Measurements from ENCODE around the gene GMNC.

The GMNC gene

DNA sequence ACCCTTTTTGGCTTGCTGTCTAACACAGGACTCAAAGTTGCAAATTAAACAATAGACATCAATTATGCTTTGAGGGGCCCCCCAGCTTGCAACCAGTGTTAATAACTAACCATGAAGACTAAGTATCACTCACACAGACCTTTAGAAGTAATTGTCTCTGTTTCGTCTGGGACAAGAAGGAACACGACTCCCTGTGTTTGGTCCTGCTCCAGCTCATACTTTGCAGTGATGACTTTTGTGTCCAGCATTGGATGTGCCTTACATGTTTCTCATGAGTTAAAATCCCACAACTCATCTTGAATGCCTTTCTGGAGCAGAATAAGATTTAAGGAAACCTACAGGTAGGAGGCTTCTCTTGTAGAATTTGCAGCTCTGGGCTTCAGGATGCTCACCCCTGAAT lies 53.1 kb downstream of the GMNC start:
- Histone ChIP-seq H3K23ac (ENCODE audit: low read length) (no peak overlapping the region), H4K8ac (ENCODE audit: low read depth, low read length) (no peak overlapping the region), H3K79me1 (ENCODE audit: low read length) (no peaks in the 10 kb centered on the region), H3K18ac (ENCODE audit: low read length) (no peak overlapping the region), H3K9me3 (ENCODE audit: insufficient read depth, low read depth, low read length) (no peaks in the 10 kb centered on the region), H4K12ac (ENCODE audit: low read depth, low read length) (no peak overlapping the region), H3K27me3 (ENCODE audit: insufficient read depth, low read length) (no peaks in the 10 kb centered on the region), H4K91ac (ENCODE audit: low read depth, low read length) (no peak overlapping the region), H2AK5ac (ENCODE audit: low read length) (no peak overlapping the region), H3K4me2 (ENCODE audit: low read length) (no peak overlapping the region), H3K9ac (ENCODE audit: low read length) (no peak overlapping the region), H3K79me2 (ENCODE audit: control insufficient read depth, insufficient read depth, low read length, poor library complexity) (no peaks in the 10 kb centered on the region), H3K27ac (ENCODE audit: low read depth, low read length) (no peak overlapping the region), H2BK5ac (ENCODE audit: low read depth, low read length, poor library complexity) (no peak overlapping the region), H2AFZ (ENCODE audit: insufficient read depth, low read length, poor library complexity) (no peak overlapping the region), H3K4me3 (ENCODE audit: low read depth, low read length) (no peak overlapping the region), H2BK12ac (ENCODE audit: low read length) (no peak overlapping the region), H3K36me3 (ENCODE audit: control insufficient read depth in 1 of 2, insufficient read depth in 2 of 2, low read length in 2 of 2) (no peaks in the 10 kb centered on the region), H3K14ac (ENCODE audit: low read length) (no peak overlapping the region), H3K4me1 (ENCODE audit: control insufficient read depth in 1 of 2, insufficient read depth in 2 of 2, low read length in 2 of 2) (no peaks in the 10 kb centered on the region), H2BK120ac (ENCODE audit: insufficient read depth, low read length, poor library complexity) (no peak overlapping the region), H3K4ac (ENCODE audit: low read depth, low read length) (no peak overlapping the region)
- no CpG with 5 or more reads among the region's 2 CpGs for WGBS (ENCODE audit: extremely low coverage, insufficient coverage, insufficient read length)
- DNase-seq, result no peak

DNA sequence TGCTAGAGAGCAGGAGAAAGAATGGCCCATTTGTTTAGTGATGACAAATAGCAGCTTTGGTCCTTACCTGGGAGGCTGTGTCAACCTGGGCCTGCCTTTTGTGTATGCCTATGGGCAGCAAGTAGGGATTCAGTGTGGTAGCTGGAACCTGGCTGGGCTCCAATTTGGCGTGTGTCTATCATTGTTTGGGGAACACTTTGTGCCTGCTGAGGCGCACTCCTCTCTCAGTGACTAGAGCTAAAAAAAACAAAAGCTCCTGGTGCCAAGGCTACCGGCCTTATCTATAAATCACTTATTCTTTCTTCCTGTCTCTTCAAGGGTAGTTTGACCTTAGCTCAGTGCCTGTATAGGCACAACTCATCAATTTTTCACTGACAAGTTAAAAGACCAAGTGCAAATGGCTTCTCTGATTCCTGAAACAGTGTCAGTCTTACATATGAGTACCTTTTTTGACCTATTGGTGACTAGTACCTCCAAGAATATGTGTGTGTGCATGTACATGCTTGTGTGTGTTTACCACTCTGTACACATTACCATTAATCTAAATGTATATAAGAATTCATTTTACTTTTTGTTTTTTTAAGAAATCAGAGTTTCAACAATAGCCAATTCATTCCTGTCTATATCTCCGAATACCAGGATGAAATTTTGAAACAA lies 54.6 kb downstream of the GMNC start:
- Histone ChIP-seq H2BK12ac (ENCODE audit: low read length) (no peak overlapping the region), H4K91ac (ENCODE audit: low read depth, low read length) (no peak overlapping the region), H3K23ac (ENCODE audit: low read length) (no peak overlapping the region), H2AFZ (ENCODE audit: insufficient read depth, low read length, poor library complexity) (peak overlapping the region; percentile 71), H4K8ac (ENCODE audit: low read depth, low read length) (no peak overlapping the region), H3K9me3 (ENCODE audit: insufficient read depth, low read depth, low read length) (no peaks in the 10 kb centered on the region), H2AK5ac (ENCODE audit: low read length) (no peak overlapping the region), H3K4me2 (ENCODE audit: low read length) (no peak overlapping the region), H3K27ac (ENCODE audit: low read depth, low read length) (no peak overlapping the region), H2BK120ac (ENCODE audit: insufficient read depth, low read length, poor library complexity) (no peak overlapping the region), H2BK5ac (ENCODE audit: low read depth, low read length, poor library complexity) (no peak overlapping the region), H3K36me3 (ENCODE audit: control insufficient read depth in 1 of 2, insufficient read depth in 2 of 2, low read length in 2 of 2) (no peaks in the 10 kb centered on the region), H3K4ac (ENCODE audit: low read depth, low read length) (no peak overlapping the region), H3K18ac (ENCODE audit: low read length) (no peak overlapping the region), H4K12ac (ENCODE audit: low read depth, low read length) (no peak overlapping the region), H3K4me3 (ENCODE audit: low read depth, low read length) (no peak overlapping the region), H3K79me1 (ENCODE audit: low read length) (no peaks in the 10 kb centered on the region), H3K27me3 (ENCODE audit: insufficient read depth, low read length) (no peaks in the 10 kb centered on the region), H3K9ac (ENCODE audit: low read length) (no peak overlapping the region), H3K79me2 (ENCODE audit: control insufficient read depth, insufficient read depth, low read length, poor library complexity) (no peaks in the 10 kb centered on the region), H3K14ac (ENCODE audit: low read length) (no peak overlapping the region), H3K4me1 (ENCODE audit: control insufficient read depth in 1 of 2, insufficient read depth in 2 of 2, low read length in 2 of 2) (no peaks in the 10 kb centered on the region)
- no peak for DNase-seq
- WGBS (ENCODE audit: extremely low coverage, insufficient coverage, insufficient read length), result no CpG with 5 or more reads among the region's 4 CpGs

All from trophoblast cell (in vitro differentiated cells and primary cell).